GM19351 (cell line): ENCODE data around the gene DOCK8.

Source experiments
- ATAC-seq: cut with Tn5 transposase; IDR thresholded peaks from one replicate; pipeline ENCODE4 v1.9.1; 2021; ENCODE audit warnings: mild to moderate bottlenecking, moderate library complexity; ENCODE audit not compliant: unreplicated experiment

DOCK8 gene

GRCh38 chr9:304106-304505 lies 89.4 kb downstream of the DOCK8 start:
- ATAC-seq = no peak

GRCh38 chr9:304519-305185 lies 90.0 kb downstream of the DOCK8 start:
- no peak for ATAC-seq

GRCh38 chr9:306907-307306 lies 92.2 kb downstream of the DOCK8 start:
- ATAC-seq = no peak

- no peak for ATAC-seq
Measured at GRCh38 chr9:311841-312240, 97.2 kb downstream of the DOCK8 start.

- no peak for ATAC-seq
Measured at GRCh38 chr9:312596-313320, 98.1 kb downstream of the DOCK8 start.

- ATAC-seq = no peak
Measured at GRCh38 chr9:316382-316965, 101.8 kb downstream of the DOCK8 start.

GRCh38 chr9:318646-319045 lies 104.0 kb downstream of the DOCK8 start:
- no peak for ATAC-seq

GRCh38 chr9:324971-325370 lies 110.3 kb downstream of the DOCK8 start:
- ATAC-seq = no peak

GRCh38 chr9:326667-327066 lies 112.0 kb downstream of the DOCK8 start:
- no peak for ATAC-seq

GRCh38 chr9:328453-328852 lies 113.8 kb downstream of the DOCK8 start:
- no peak for ATAC-seq

GRCh38 chr9:331197-331596 lies 116.5 kb downstream of the DOCK8 start:
- no peak for ATAC-seq

GRCh38 chr9:335373-335772 lies 120.7 kb downstream of the DOCK8 start:
- ATAC-seq = no peak

GRCh38 chr9:336039-336438 lies 121.4 kb downstream of the DOCK8 start:
- ATAC-seq = no peak

GRCh38 chr9:338602-339001 lies 123.9 kb downstream of the DOCK8 start:
- ATAC-seq = no peak

GRCh38 chr9:341634-342421 lies 127.2 kb downstream of the DOCK8 start:
- no peak for ATAC-seq

GRCh38 chr9:343773-344172 lies 129.1 kb downstream of the DOCK8 start:
- no peak for ATAC-seq

GRCh38 chr9:346111-346571 lies 131.5 kb downstream of the DOCK8 start:
- no peak for ATAC-seq

GRCh38 chr9:347667-348292 lies 133.1 kb downstream of the DOCK8 start:
- no peak for ATAC-seq

GRCh38 chr9:350384-350783 lies 135.7 kb downstream of the DOCK8 start:
- ATAC-seq = no peak

GRCh38 chr9:351916-352315 lies 137.3 kb downstream of the DOCK8 start:
- no peak for ATAC-seq

GRCh38 chr9:353077-353476 lies 138.4 kb downstream of the DOCK8 start:
- no peak for ATAC-seq
